HEK293 (cell line): ENCODE results near the gene IFI30.

ENCODE experiments used
- ZBTB7A ChIP-seq: fragments of 450-650 bp; formaldehyde crosslinking; IDR thresholded peaks from 2 replicates; pipeline ENCODE4 v1.5.1; 2016; ENCODE audit warnings: low read depth, missing biosample characterization, missing genetic modification characterization
- ZNF24 ChIP-seq: fragments of 450-650 bp; formaldehyde crosslinking; IDR thresholded peaks from 2 replicates; pipeline ENCODE4 v1.5.1; 2016; ENCODE audit warnings: missing biosample characterization, missing genetic modification characterization
- ZNF350 ChIP-seq: fragments of 450-650 bp; formaldehyde crosslinking; IDR thresholded peaks from 2 replicates; pipeline ENCODE4 v1.5.0; 2017; ENCODE audit warnings: missing biosample characterization, mild to moderate bottlenecking, missing genetic modification characterization
- ZNF645 ChIP-seq: fragments of 450-650 bp; formaldehyde crosslinking; IDR thresholded peaks from 2 replicates; pipeline ENCODE4; 2016; ENCODE audit warnings: missing biosample characterization, missing genetic modification characterization
- TF ChIP-seq, protein P1 (sequence below): fragments of 450-650 bp; formaldehyde crosslinking; IDR thresholded peaks from 2 replicates; pipeline ENCODE4 v1.5.1; 2016; ENCODE audit warnings: missing biosample characterization, missing genetic modification characterization
- TF ChIP-seq, protein P2 (sequence below): IDR thresholded peaks from 2 replicates; pipeline ENCODE4 v1.6.1; 2011; ENCODE audit warnings: mild to moderate bottlenecking, low read depth, low read length, borderline replicate concordance

- no peak for TF ChIP-seq ZNF645
- TF ChIP-seq, protein P1, sequence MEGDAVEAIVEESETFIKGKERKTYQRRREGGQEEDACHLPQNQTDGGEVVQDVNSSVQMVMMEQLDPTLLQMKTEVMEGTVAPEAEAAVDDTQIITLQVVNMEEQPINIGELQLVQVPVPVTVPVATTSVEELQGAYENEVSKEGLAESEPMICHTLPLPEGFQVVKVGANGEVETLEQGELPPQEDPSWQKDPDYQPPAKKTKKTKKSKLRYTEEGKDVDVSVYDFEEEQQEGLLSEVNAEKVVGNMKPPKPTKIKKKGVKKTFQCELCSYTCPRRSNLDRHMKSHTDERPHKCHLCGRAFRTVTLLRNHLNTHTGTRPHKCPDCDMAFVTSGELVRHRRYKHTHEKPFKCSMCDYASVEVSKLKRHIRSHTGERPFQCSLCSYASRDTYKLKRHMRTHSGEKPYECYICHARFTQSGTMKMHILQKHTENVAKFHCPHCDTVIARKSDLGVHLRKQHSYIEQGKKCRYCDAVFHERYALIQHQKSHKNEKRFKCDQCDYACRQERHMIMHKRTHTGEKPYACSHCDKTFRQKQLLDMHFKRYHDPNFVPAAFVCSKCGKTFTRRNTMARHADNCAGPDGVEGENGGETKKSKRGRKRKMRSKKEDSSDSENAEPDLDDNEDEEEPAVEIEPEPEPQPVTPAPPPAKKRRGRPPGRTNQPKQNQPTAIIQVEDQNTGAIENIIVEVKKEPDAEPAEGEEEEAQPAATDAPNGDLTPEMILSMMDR (tag by site-specific recombination) = no peak
- TF ChIP-seq ZNF350 = no peak
- no peak for TF ChIP-seq ZBTB7A (tag by site-specific recombination)
- TF ChIP-seq, protein P2, sequence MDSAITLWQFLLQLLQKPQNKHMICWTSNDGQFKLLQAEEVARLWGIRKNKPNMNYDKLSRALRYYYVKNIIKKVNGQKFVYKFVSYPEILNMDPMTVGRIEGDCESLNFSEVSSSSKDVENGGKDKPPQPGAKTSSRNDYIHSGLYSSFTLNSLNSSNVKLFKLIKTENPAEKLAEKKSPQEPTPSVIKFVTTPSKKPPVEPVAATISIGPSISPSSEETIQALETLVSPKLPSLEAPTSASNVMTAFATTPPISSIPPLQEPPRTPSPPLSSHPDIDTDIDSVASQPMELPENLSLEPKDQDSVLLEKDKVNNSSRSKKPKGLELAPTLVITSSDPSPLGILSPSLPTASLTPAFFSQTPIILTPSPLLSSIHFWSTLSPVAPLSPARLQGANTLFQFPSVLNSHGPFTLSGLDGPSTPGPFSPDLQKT = no peak
- no peak for TF ChIP-seq ZNF24 (tag by site-specific recombination)
Observed at GRCh38 chr19:18130523-18131242, 42.9 kb upstream of the IFI30 start.
